Bone marrow (tissue), 2 donors: Measurements from ENCODE around the gene IGF1R.

ENCODE experiments used
- DNase-seq, 2 donors: peaks; one replicate each; lab custom pipeline; 2025; lab: John Stamatoyannopoulos, UW

The IGF1R gene

GRCh38 chr15:98727115-98728040 lies 79.0 kb downstream of the IGF1R start:
- no peak for DNase-seq

- no peak for DNase-seq
Measured at GRCh38 chr15:98728082-98728810, 79.9 kb downstream of the IGF1R start.

GRCh38 chr15:98728811-98729160 lies 80.4 kb downstream of the IGF1R start:
- DNase-seq, result no peak

GRCh38 chr15:98729446-98730042 lies 81.2 kb downstream of the IGF1R start:
- DNase-seq, result no peak

- DNase-seq, result no peak
Measured at GRCh38 chr15:98730860-98731711, 82.7 kb downstream of the IGF1R start.

GRCh38 chr15:98731712-98732450 lies 83.5 kb downstream of the IGF1R start:
- DNase-seq, result no peak

GRCh38 chr15:98733098-98733497 lies 84.8 kb downstream of the IGF1R start:
- no peak for DNase-seq

- no peak for DNase-seq
Measured at GRCh38 chr15:98734466-98735199, 86.3 kb downstream of the IGF1R start.

- DNase-seq, result no peak
Measured at GRCh38 chr15:98735304-98735703, 87.0 kb downstream of the IGF1R start.

- no peak for DNase-seq
Measured at GRCh38 chr15:98735895-98736617, 87.7 kb downstream of the IGF1R start.

GRCh38 chr15:98737159-98737558 lies 88.8 kb downstream of the IGF1R start:
- DNase-seq, result no peak

GRCh38 chr15:98737721-98738120 lies 89.4 kb downstream of the IGF1R start:
- DNase-seq, result no peak

GRCh38 chr15:98738689-98739401 lies 90.5 kb downstream of the IGF1R start:
- DNase-seq, result no peak

GRCh38 chr15:98740295-98740694 lies 92.0 kb downstream of the IGF1R start:
- DNase-seq, result no peak

- no peak for DNase-seq
Measured at GRCh38 chr15:98740963-98741362, 92.6 kb downstream of the IGF1R start.

GRCh38 chr15:98743177-98743576 lies 94.8 kb downstream of the IGF1R start:
- no peak for DNase-seq

GRCh38 chr15:98744506-98744905 lies 96.2 kb downstream of the IGF1R start:
- DNase-seq, result no peak

- DNase-seq, result no peak
Measured at GRCh38 chr15:98745179-98745578, 96.8 kb downstream of the IGF1R start.
